Measurements from ENCODE around the gene SYNE2. TPM values are rescaled to one million over a fixed set of nuclear protein-coding genes. Genes with fewer than 3 reads are reported as not detected.

Gene SYNE2
- total and polyA plus RNA-seq, 4 donors: 26.9 to 208 (median 67.9) TPM

GRCh38 chr14:63905370-63905769 lies 52.6 kb downstream of the SYNE2 start:
- H3K9ac ChIP-seq (ENCODE audit: insufficient read depth in 1 of 2, low read length in 2 of 2): no peak overlapping the region
- H3K9me3 ChIP-seq (ENCODE audit: control insufficient read depth in 4 of 4, insufficient read depth in 3 of 4, low read length in 3 of 4): no peaks in the 10 kb centered on the region
- peaks cover 0 to 14% (median 3%) of the 10 kb centered on the region in 5 donors for H3K4me1 ChIP-seq (ENCODE audit: control insufficient read depth in 5 of 5, insufficient read depth in 5 of 5, low read length in 5 of 5)
- TF ChIP-seq CTCF (IDR thresholded peaks at IDR 0.05; ENCODE audit: control extremely low read depth, extremely low read depth): no peak
- H3K27ac ChIP-seq (ENCODE audit: low read depth in 1 of 2, low read length in 1 of 2): no peak overlapping the region
- 65 to 80% methylated on average over 2 of the region's 2 CpGs for WGBS, 2 donors
- no peak for ATAC-seq (ENCODE audit: insufficient read depth, low FRiP score)
- H3K4me3 ChIP-seq: no peak overlapping the region
- H3K36me3 ChIP-seq (ENCODE audit: control insufficient read depth in 4 of 4, insufficient read depth in 4 of 4, low read length in 4 of 4): no peaks in the 10 kb centered on the region
- no peak for DNase-seq
- no peaks in the 10 kb centered on the region for H3K27me3 ChIP-seq (ENCODE audit: control insufficient read depth in 3 of 3, insufficient read depth in 3 of 3, low read length in 2 of 3)

GRCh38 chr14:63908667-63909264 lies 56.0 kb downstream of the SYNE2 start:
- H3K4me1 ChIP-seq (ENCODE audit: control insufficient read depth in 5 of 5, insufficient read depth in 5 of 5, low read length in 5 of 5): peaks cover 0 to 14% (median 2%) of the 10 kb centered on the region in 5 donors
- no peaks in the 10 kb centered on the region for H3K9me3 ChIP-seq (ENCODE audit: control insufficient read depth in 4 of 4, insufficient read depth in 3 of 4, low read length in 3 of 4)
- H3K9ac ChIP-seq (ENCODE audit: insufficient read depth in 1 of 2, low read length in 2 of 2): peak overlapping the region in 1 of 2 donors; percentile 75
- no peak overlapping the region for H3K27ac ChIP-seq (ENCODE audit: low read depth in 1 of 2, low read length in 1 of 2)
- H3K36me3 ChIP-seq (ENCODE audit: control insufficient read depth in 4 of 4, insufficient read depth in 4 of 4, low read length in 4 of 4): peaks cover 0 to 6% (median 0%) of the 10 kb centered on the region in 4 donors
- WGBS, 2 donors: 63 to 67% methylated on average over 4 of the region's 4 CpGs
- ATAC-seq (ENCODE audit: insufficient read depth, low FRiP score) (no peak), DNase-seq (peak in 2 of 3 donors; percentile 22 to 35)
- H3K27me3 ChIP-seq (ENCODE audit: control insufficient read depth in 3 of 3, insufficient read depth in 3 of 3, low read length in 2 of 3): no peaks in the 10 kb centered on the region
- no peak overlapping the region for H3K4me3 ChIP-seq
- no peak for TF ChIP-seq CTCF (IDR thresholded peaks at IDR 0.05; ENCODE audit: control extremely low read depth, extremely low read depth)

- no peaks in the 10 kb centered on the region for H3K9me3 ChIP-seq (ENCODE audit: control insufficient read depth in 4 of 4, insufficient read depth in 3 of 4, low read length in 3 of 4)
- no peak overlapping the region for H3K9ac ChIP-seq (ENCODE audit: insufficient read depth in 1 of 2, low read length in 2 of 2)
- no peak overlapping the region for H3K4me3 ChIP-seq
- no peak for TF ChIP-seq CTCF (IDR thresholded peaks at IDR 0.05; ENCODE audit: control extremely low read depth, extremely low read depth)
- no peak for DNase-seq
- H3K36me3 ChIP-seq (ENCODE audit: control insufficient read depth in 4 of 4, insufficient read depth in 4 of 4, low read length in 4 of 4): peaks cover 0 to 6% (median 0%) of the 10 kb centered on the region in 4 donors
- H3K27ac ChIP-seq (ENCODE audit: low read depth in 1 of 2, low read length in 1 of 2): no peak overlapping the region
- H3K4me1 ChIP-seq (ENCODE audit: control insufficient read depth in 5 of 5, insufficient read depth in 5 of 5, low read length in 5 of 5): peaks cover 0 to 14% (median 4%) of the 10 kb centered on the region in 5 donors
- H3K27me3 ChIP-seq (ENCODE audit: control insufficient read depth in 3 of 3, insufficient read depth in 3 of 3, low read length in 2 of 3): no peaks in the 10 kb centered on the region
- no peak for ATAC-seq (ENCODE audit: insufficient read depth, low FRiP score)
These were observed 57.2 kb downstream of the SYNE2 start for GRCh38 chr14:63909984-63910383.

Data from lung (tissue), 12 donors.